DMS153 treated with DMSO at 0.1 percent for 48 hours (cell line): ENCODE measurements around the gene SRRM1.
"Not testable (repeated sequence)": the region's sequence is repeated elsewhere in the genome, so short reads cannot be mapped to it uniquely, and the experiment has no call there.

Experiments used
- DNase-seq: peaks from one replicate; lab custom pipeline; 2025; ENCODE audit not compliant: unreplicated experiment; lab: John Stamatoyannopoulos, UW

SRRM1 gene

DNA sequence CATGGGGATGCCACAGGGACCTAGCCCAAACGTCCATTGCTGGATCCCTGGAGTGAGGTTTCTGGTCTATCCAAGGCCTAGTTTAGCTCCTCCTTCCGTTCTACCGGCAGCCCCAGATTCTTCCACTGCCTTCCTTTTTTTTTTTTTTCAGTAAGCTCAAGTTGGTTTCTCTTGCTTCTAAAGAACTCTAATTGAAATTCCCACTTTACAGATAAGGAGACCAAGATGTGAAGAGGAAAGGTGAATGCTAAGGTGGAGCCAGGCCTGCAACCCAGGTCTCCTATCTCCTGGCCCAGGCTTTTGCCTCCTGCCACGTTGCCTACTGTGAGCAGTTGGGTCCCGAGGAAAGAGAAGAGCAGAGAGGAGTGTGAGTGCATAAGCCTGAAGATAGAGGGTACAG is 70.6 kb downstream of the SRRM1 start:
- no peak for DNase-seq

DNA sequence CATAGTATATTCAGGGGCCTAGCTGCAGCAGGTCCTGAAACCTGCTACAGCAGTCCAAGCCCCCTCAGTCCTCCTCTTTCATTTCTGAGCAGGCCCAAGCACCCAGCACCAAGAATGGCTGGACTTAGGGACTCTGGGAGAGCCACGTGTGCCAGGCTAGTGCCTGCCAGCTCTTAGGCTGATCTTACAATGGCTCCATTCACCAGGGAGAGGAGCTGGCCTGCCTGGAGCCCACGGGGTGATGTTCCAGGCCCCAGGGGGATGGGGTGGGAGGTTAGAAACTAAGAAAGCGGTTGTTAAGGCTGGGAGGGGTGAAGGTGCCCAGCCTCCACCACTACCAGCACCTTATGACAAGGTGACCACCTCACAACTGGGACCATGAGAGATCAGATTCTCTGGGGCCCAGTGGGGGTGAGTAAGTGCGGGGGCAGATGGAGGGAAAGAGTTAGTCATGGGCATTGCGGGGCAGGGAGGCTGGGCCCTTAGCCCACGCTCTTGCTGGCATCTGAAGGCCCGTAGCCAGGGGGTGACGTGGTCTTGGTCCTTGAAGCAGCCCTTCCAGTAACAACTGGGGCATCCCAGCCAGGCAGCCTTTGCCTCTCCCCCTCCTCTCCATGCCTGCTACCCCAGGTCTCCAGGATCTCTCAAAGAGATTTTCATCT is 71.9 kb downstream of the SRRM1 start:
- DNase-seq: no peak

DNA sequence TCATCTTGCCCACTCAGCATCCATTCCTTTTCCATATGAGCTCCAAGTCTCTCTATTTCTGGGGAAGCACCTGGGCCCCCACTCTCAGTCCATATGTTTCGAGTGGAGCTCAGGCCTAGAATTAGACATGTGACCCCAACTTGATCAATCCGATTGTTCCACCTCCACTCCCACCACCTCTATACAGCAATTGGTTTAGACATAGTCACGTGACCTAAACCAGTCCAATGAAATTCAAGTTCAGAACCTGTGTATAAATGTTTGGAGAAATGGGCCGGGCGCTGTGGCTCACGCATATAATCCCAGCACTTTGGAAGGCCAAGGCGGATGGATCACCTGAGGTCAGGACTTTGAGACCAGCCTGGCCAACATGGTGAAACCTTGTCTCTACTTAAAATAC is 72.6 kb downstream of the SRRM1 start:
- no peak for DNase-seq

- no peak for DNase-seq
Observed at GRCh38 chr1:24717887-24718650, 75.0 kb downstream of the SRRM1 start.

DNA sequence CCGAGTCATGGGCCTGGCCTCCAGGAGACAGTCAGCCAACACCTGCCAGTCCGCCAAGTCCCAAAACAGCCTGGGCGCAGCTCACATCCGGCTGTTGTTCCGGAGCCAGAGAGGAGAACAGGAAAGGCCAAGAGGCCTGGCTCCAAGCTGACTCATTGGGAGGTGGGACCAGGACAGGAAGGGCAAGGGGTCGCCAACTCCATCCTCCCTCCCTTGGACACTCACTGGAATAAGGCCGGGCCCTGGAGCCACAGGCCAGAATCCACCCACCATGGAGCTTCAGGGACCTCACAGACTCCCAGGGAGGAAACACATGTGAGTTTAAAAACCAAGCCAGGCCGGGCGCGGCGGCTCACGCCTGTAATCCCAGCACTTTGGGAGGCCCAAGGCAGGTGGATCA is 77.0 kb downstream of the SRRM1 start:
- no peak for DNase-seq

DNA sequence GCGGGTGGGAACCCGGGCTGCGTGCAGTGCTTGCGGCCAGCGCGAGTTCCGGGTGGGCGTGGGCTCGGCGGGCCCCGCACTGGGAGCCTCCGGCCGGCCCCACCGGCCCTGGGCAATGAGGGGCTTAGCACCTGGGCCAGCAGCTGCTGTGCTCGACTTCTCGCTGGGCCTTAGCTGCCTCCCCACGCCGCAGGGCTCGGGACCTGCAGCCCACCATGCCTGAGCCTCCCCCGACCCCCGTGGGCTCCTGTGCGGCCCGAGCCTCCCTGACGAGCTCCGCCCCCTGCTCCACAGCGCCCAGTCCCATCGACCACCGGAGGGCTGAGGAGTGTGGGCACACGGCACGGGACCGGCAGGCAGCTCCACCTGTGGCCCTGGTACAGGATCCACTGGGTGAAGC is 78.4 kb downstream of the SRRM1 start:
- DNase-seq: no peak

- DNase-seq: not testable (repeated sequence)
Observed at GRCh38 chr1:24722073-24723035, 79.3 kb downstream of the SRRM1 start.
